Progenitor cell of endocrine pancreas (in vitro differentiated cells): ENCODE data around the gene FBXL13. TPM values are rescaled to one million over a fixed set of nuclear protein-coding genes. Genes with fewer than 3 reads are reported as not detected.
"Not testable (repeated sequence)": the region's sequence is repeated elsewhere in the genome, so short reads cannot be mapped to it uniquely, and the experiment has no call there.

Experiments
- DNase-seq: peaks from one replicate; pipeline ENCODE4 v3.0.0; 2021; ENCODE audit warnings: low spot score; ENCODE audit not compliant: unreplicated experiment
- H3K27ac Mint-ChIP-seq: 2 replicates; pipeline ENCODE4 v1.8.0; 2021; ENCODE audit warnings: mild to moderate bottlenecking, moderate library complexity, mixed read lengths
- H3K27me3 Mint-ChIP-seq: 2 replicates; pipeline ENCODE4 v1.8.0; 2021; ENCODE audit warnings: mixed read lengths
- H3K36me3 Mint-ChIP-seq: 2 replicates; pipeline ENCODE4 v1.8.0; 2022; ENCODE audit warnings: mixed read lengths; ENCODE audit not compliant: insufficient read depth
- H3K4me1 Mint-ChIP-seq: 2 replicates; pipeline ENCODE4 v1.8.0; 2021; ENCODE audit warnings: low read depth, mixed read lengths
- H3K4me3 Mint-ChIP-seq: 2 replicates; pipeline ENCODE4 v1.8.0; 2021; ENCODE audit warnings: low read depth, mild to moderate bottlenecking, moderate library complexity, mixed read lengths
- H3K9me3 Mint-ChIP-seq: 2 replicates; pipeline ENCODE4 v1.8.0; 2021; ENCODE audit warnings: low read depth, mixed read lengths
- CTCF ChIP-seq: fragments of 200-600 bp; sonication (generic); IDR thresholded peaks from one replicate; pipeline ENCODE4 v1.5.0; 2021; ENCODE audit warnings: antibody characterized with exemption, mild to moderate bottlenecking; ENCODE audit not compliant: unreplicated experiment
- total RNA-seq: library from RNA; stranded (reverse); gene quantifications from 2 replicates; pipeline ENCODE4 v1.2.1, GENCODE V29; 2021

Gene FBXL13
- total RNA-seq, 1 donor from 2014 or later, result 9.1 TPM

DNA sequence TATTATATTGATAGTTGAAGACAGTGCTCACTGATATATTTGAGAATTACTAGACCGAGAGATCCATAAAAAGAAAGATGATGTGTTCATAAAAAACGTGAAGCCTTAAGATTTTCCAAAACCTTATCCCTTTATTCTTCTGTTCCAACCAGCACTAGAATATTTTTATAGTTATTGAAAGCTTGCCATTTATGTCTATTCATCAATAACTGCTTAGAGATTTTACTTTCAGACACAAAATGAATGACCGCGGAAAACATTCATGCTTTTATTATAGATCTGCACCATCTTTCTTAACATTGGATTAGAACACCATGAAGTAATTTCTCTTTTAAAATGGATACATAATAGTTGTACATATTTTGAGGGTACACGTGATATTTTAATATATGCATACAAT, 77.6 kb downstream of the FBXL13 start:
- H3K27me3 Mint-ChIP-seq, result no peaks in the 10 kb centered on the region
- peaks cover 1% of the 10 kb centered on the region for H3K4me1 Mint-ChIP-seq
- no peak overlapping the region for H3K27ac Mint-ChIP-seq
- no peak overlapping the region for H3K4me3 Mint-ChIP-seq
- no peak for TF ChIP-seq CTCF
- peaks cover 6% of the 10 kb centered on the region for H3K9me3 Mint-ChIP-seq
- peaks cover 8% of the 10 kb centered on the region for H3K36me3 Mint-ChIP-seq
- no peak for DNase-seq

DNA sequence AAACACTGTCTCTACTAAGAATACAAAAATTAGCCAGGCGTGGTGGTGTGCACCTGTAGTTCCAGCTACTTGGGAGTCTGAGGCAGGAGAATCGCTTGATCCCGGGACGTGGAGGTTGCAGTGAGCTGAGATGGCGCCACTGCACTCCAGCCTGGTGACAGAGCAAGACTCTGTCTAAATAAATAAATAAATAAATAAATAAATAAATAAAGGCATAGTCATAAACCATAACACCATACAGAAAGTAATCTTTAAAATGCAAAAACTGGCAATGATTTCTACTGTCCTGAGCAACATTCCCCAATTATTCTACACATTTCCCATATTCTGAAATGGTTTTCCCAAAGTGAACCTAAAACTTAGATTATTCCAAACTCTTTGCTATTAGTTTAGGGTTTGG, 79.0 kb downstream of the FBXL13 start:
- DNase-seq, H3K27me3 Mint-ChIP-seq, H3K4me3 Mint-ChIP-seq, H3K4me1 Mint-ChIP-seq, H3K27ac Mint-ChIP-seq, H3K36me3 Mint-ChIP-seq, H3K9me3 Mint-ChIP-seq: not testable (repeated sequence)

- Mint-ChIP-seq H3K9me3 (no peaks in the 10 kb centered on the region), H3K4me1 (peaks cover 1% of the 10 kb centered on the region), H3K4me3 (no peak overlapping the region), H3K27me3 (no peaks in the 10 kb centered on the region), H3K27ac (no peak overlapping the region), H3K36me3 (no peaks in the 10 kb centered on the region)
- DNase-seq, result no peak
- no peak for TF ChIP-seq CTCF
These were observed 80.0 kb downstream of the FBXL13 start for GRCh38 chr7:102994567-102994966.

GRCh38 chr7:102993718-102994029, 80.9 kb downstream of the FBXL13 start:
- Mint-ChIP-seq H3K4me3 (no peak overlapping the region), H3K36me3 (no peaks in the 10 kb centered on the region), H3K9me3 (no peaks in the 10 kb centered on the region), H3K27me3 (no peaks in the 10 kb centered on the region), H3K27ac (no peak overlapping the region), H3K4me1 (peaks cover 1% of the 10 kb centered on the region)
- DNase-seq, result no peak
- TF ChIP-seq CTCF, result no peak

- Mint-ChIP-seq H3K9me3 (no peaks in the 10 kb centered on the region), H3K4me1 (peaks cover 1% of the 10 kb centered on the region), H3K36me3 (no peaks in the 10 kb centered on the region), H3K27ac (no peak overlapping the region), H3K27me3 (no peaks in the 10 kb centered on the region), H3K4me3 (no peak overlapping the region)
- TF ChIP-seq CTCF, result no peak
- DNase-seq, result no peak
These were observed 81.5 kb downstream of the FBXL13 start for GRCh38 chr7:102992938-102993717.

GRCh38 chr7:102992509-102992937, 82.1 kb downstream of the FBXL13 start:
- Mint-ChIP-seq H3K27me3 (no peaks in the 10 kb centered on the region), H3K4me3 (no peak overlapping the region), H3K27ac (no peak overlapping the region), H3K4me1 (peaks cover 1% of the 10 kb centered on the region), H3K9me3 (no peaks in the 10 kb centered on the region), H3K36me3 (no peaks in the 10 kb centered on the region)
- no peak for DNase-seq
- TF ChIP-seq CTCF, result no peak
